ENCODE data around the gene NTHL1. TPM values are rescaled to one million over a fixed set of nuclear protein-coding genes. Genes with fewer than 3 reads are reported as not detected.

Gene NTHL1
- total RNA-seq, 2 donors from 2014 or later: 10.3 to 17.7 TPM

DNA sequence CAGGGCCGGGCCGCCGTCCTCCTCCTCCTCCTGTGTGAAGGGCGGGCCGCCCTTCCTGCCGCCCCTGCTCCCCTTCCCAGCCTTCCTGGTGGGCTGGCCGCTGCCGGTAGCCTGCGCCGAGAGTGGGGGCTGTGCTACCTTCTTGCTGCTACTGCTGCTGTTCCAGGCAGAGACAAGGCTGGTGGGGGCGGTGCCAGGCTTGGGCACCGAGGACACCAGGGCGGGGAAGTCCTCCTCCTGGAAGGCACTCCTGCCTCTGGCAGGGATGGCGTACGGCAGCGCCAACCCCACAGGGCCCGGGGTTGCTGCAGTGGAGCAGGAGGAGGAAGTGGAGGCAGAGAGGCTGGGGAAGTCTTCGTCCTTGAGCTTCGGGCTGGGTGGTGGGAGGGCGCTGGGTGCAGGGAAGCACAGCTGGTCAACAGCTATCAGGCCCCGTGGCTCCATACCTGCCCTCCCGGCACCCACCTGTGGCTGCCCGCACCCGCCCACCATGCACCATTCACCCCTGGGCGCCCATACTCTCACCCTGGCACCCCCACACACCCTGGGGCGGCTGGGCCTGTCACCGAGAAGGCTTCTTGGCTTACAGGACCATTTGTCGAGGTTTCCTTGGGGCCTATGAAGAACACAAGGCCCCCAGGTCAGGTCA lies 47.6 kb downstream of the NTHL1 start:
- Histone ChIP-seq H3K4me3 (no peak overlapping the region), H3K9me3 (no peaks in the 10 kb centered on the region), H3K27me3 (no peaks in the 10 kb centered on the region), H3K27ac (no peak overlapping the region), H3K4me1 (peaks cover 0 to 17% of the 10 kb centered on the region in 2 donors), H3K36me3 (peaks cover 58% of the 10 kb centered on the region)
- TF ChIP-seq, protein P1, sequence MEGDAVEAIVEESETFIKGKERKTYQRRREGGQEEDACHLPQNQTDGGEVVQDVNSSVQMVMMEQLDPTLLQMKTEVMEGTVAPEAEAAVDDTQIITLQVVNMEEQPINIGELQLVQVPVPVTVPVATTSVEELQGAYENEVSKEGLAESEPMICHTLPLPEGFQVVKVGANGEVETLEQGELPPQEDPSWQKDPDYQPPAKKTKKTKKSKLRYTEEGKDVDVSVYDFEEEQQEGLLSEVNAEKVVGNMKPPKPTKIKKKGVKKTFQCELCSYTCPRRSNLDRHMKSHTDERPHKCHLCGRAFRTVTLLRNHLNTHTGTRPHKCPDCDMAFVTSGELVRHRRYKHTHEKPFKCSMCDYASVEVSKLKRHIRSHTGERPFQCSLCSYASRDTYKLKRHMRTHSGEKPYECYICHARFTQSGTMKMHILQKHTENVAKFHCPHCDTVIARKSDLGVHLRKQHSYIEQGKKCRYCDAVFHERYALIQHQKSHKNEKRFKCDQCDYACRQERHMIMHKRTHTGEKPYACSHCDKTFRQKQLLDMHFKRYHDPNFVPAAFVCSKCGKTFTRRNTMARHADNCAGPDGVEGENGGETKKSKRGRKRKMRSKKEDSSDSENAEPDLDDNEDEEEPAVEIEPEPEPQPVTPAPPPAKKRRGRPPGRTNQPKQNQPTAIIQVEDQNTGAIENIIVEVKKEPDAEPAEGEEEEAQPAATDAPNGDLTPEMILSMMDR (IDR thresholded peaks at IDR 0.05): no peak
- no peak for DNase-seq (ENCODE audit: low spot score)

DNA sequence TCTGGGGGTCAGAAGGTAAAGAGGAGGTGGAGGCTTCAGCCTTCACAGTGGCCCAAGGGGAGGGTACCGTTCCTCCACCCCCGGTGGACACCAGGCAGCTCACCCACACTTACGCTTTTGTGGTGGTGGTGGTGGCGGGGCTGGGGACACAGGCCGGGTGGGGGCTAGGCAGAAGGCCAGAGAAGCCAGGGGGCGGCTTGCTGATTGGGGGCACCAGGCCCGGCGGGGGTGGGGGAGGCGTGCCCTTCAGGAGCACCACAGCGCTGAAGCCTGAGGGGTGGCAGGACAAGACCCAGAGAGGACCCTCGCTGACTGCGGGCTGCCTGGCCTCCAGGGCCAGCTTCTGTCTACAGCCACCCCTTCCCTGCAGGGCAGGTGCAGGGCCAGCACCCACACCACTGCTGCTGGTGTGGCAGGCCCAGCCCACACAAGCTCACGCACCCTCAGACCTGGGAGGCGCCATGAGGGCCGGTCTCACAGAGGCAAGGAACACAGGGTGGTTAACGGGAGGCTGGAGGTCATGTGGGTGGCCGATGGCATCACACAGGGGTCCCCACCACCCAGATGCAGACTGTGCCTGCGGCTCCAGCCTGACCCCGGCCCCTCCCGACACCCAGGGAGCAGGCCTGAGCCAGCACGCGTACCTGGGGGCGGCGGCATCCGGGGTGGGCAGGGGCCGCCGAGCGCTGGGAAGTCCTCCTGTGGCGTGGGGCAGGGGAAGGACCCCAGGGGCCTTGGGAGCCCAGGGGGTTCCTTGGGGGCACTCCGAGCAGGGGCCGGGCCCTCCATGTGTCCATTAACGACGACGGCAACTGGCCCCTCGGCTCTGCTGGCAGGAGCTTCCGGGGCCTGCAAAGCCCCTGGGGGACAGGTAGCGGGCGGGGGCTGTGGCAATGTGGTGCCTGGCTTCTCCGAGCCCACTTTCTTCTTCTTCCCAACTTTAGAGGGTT lies 48.5 kb downstream of the NTHL1 start:
- peaks cover 58% of the 10 kb centered on the region for H3K36me3 ChIP-seq
- H3K4me1 ChIP-seq: peaks cover 0 to 8% of the 10 kb centered on the region in 2 donors
- no peaks in the 10 kb centered on the region for H3K27me3 ChIP-seq
- H3K4me3 ChIP-seq: no peak overlapping the region
- no peaks in the 10 kb centered on the region for H3K9me3 ChIP-seq
- TF ChIP-seq, protein P1 (IDR thresholded peaks at IDR 0.05): no peak
- no peak overlapping the region for H3K27ac ChIP-seq
- no peak for DNase-seq (ENCODE audit: low spot score)

DNA sequence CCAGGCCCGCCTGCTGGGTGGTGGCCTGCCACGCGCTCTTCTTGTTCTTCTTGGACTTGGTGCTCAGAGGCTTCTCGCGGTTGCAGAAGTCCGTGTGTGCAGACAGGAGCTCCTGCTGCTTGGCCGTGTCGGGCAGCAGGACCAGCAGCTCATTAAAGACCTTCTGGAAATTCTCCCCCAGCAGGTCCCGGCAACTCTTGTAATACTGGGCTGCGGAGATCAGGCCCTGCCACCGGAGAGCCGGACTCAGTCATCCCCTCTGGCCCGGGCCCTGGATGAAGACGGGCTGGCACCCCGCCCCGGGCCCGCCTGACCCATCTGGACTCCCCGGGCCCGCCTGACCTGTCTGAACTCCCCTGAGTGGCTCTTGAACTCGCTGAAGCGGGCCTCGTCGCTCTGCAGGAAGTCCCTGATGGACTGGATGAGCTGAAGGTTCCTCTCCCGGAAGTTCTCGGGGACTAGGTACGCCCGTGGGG lies 49.2 kb downstream of the NTHL1 start:
- Histone ChIP-seq H3K36me3 (peaks cover 58% of the 10 kb centered on the region), H3K9me3 (no peaks in the 10 kb centered on the region), H3K4me3 (no peak overlapping the region), H3K4me1 (peaks cover 0 to under 1% of the 10 kb centered on the region in 2 donors), H3K27ac (no peak overlapping the region), H3K27me3 (no peaks in the 10 kb centered on the region)
- no peak for DNase-seq (ENCODE audit: low spot score)
- TF ChIP-seq, protein P1 (IDR thresholded peaks at IDR 0.05): no peak

DNA sequence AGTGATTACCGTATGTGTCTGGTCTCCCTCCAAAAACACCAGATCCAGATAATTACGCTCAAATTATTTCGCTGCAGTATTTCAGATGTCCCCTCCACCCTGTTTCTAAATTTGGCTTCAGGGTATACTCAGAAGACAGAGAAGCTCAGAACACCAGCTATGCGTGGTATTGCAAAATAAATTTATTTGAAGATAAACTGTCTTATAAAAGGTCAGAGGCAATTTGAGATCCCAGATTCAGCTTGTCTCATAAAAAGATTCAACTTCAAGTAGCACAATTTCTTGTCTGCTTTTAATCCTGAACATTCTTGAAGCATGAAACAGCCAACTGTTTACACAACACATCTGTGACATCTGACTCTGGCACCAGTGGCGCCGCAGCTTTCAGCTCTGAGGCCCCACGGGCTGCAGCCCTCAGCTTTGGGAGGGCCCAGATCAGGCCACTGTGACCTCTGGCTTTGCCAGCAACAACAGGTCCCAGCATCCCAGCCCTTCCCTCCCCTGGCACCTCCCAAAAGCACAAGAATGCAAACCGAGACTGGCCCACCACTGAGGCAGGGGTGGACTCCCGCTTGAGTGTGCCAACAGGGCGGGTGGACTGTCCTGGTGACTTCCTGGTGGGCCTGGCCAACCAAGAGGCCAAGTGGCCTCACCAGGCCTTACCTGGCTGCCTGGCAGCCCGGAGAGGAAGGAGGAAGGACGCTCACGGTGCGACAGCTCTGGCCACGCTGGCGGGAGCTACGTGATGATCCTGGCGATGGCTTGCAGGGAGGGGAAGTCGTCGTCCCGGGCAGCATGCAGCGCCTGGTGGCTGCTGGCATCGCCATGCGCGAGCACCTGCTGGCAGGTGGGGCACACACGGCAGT lies 49.9 kb downstream of the NTHL1 start:
- H3K27me3 ChIP-seq: no peaks in the 10 kb centered on the region
- no peaks in the 10 kb centered on the region for H3K9me3 ChIP-seq
- no peak overlapping the region for H3K27ac ChIP-seq
- H3K4me3 ChIP-seq: no peak overlapping the region
- H3K4me1 ChIP-seq: no peaks in the 10 kb centered on the region
- peaks cover 51% of the 10 kb centered on the region for H3K36me3 ChIP-seq
- no peak for DNase-seq (ENCODE audit: low spot score)
- TF ChIP-seq, protein P1 (IDR thresholded peaks at IDR 0.05): no peak

DNA sequence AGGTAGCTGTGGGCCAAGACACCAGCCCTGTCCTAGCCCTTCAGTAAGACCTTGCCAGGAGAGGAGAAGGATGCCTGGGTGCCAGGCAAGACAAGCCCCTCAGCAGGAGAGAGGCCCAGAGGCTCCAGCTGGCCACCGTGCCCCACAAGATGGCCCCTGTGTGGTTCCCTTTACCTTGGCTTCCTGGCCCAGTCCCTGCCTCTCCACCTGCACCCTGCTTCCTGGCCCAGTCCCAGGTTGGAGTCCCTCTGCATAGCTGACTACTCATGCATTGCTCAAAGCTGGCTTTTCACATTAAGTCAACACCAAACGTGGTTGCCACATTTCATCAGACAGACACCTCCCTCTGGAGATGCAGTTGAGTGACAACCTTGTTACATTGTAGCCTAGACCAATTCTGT lies 53.9 kb downstream of the NTHL1 start:
- Histone ChIP-seq H3K27ac (no peak overlapping the region), H3K27me3 (peaks cover 16 to 24% of the 10 kb centered on the region in 2 donors), H3K36me3 (peaks cover 13% of the 10 kb centered on the region), H3K4me3 (no peak overlapping the region), H3K9me3 (no peaks in the 10 kb centered on the region), H3K4me1 (peaks cover 0 to 33% of the 10 kb centered on the region in 2 donors)
- TF ChIP-seq, protein P1 (IDR thresholded peaks at IDR 0.05): no peak
- no peak for DNase-seq (ENCODE audit: low spot score)

All from right atrium auricular region (tissue), 2 donors.